Nephron (organoid): ENCODE measurements around the gene BMAL2.
A peak's percentile ranks its signal among the peaks of the same experiment; 100 is the strongest.

Experiments
- H3K27ac Mint-ChIP-seq, 3 experiments: 2 replicates each; pipeline ENCODE4 v1.8.0; 2020; ENCODE audit warnings: mixed read lengths in 3 of 3, mild to moderate bottlenecking in 2 of 3, moderate library complexity in 1 of 3
- H3K27me3 Mint-ChIP-seq: 2 replicates; pipeline ENCODE4 v1.8.0; 2021; ENCODE audit warnings: low read depth, mild to moderate bottlenecking, moderate library complexity, mixed read lengths
- H3K36me3 Mint-ChIP-seq: 2 replicates; pipeline ENCODE4 v1.8.0; 2020; ENCODE audit warnings: low read depth, mixed read lengths
- H3K4me1 Mint-ChIP-seq: 2 replicates; pipeline ENCODE4 v1.8.0; 2020; ENCODE audit warnings: mixed read lengths
- H3K4me3 Mint-ChIP-seq, 3 experiments: 2 replicates each; pipeline ENCODE4 v1.8.0; 2020; ENCODE audit warnings: mild to moderate bottlenecking in 3 of 3, mixed read lengths in 3 of 3, moderate library complexity in 2 of 3
- H3K9me3 Mint-ChIP-seq: 2 replicates; pipeline ENCODE4 v1.8.0; 2020; ENCODE audit warnings: mixed read lengths
- CTCF ChIP-seq, 3 experiments: fragments of 200-600 bp; sonication (generic); IDR thresholded peaks; one replicate each; pipeline ENCODE4 v1.5.0; 2021; ENCODE audit warnings: antibody characterized with exemption in 3 of 3; ENCODE audit not compliant: unreplicated experiment in 3 of 3

Gene BMAL2

GRCh38 chr12:27290501-27291168 lies 42.0 kb upstream of the BMAL2 start:
- H3K4me3 Mint-ChIP-seq: no peak overlapping the region
- no peaks in the 10 kb centered on the region for H3K36me3 Mint-ChIP-seq
- peaks cover 9% of the 10 kb centered on the region for H3K4me1 Mint-ChIP-seq
- no peak for TF ChIP-seq CTCF (IDR thresholded peaks at IDR 0.05; ENCODE audit: unreplicated experiment in 3 of 3)
- H3K27me3 Mint-ChIP-seq: no peaks in the 10 kb centered on the region
- peak overlapping the region in 1 of 3 experiments; percentile 0 for H3K27ac Mint-ChIP-seq
- no peaks in the 10 kb centered on the region for H3K9me3 Mint-ChIP-seq

- no peak for TF ChIP-seq CTCF (IDR thresholded peaks at IDR 0.05; ENCODE audit: unreplicated experiment in 3 of 3)
- H3K9me3 Mint-ChIP-seq: no peaks in the 10 kb centered on the region
- H3K27ac Mint-ChIP-seq: no peak overlapping the region
- no peaks in the 10 kb centered on the region for H3K36me3 Mint-ChIP-seq
- H3K4me3 Mint-ChIP-seq: no peak overlapping the region
- H3K27me3 Mint-ChIP-seq: no peaks in the 10 kb centered on the region
- H3K4me1 Mint-ChIP-seq: peaks cover 9% of the 10 kb centered on the region
Observed at GRCh38 chr12:27291862-27292261, 40.8 kb upstream of the BMAL2 start.

- Mint-ChIP-seq H3K4me1 (peaks cover 9% of the 10 kb centered on the region), H3K9me3 (peaks cover 2% of the 10 kb centered on the region), H3K36me3 (peaks cover 3% of the 10 kb centered on the region), H3K27me3 (no peaks in the 10 kb centered on the region), H3K27ac (no peak overlapping the region), H3K4me3 (no peak overlapping the region)
- TF ChIP-seq CTCF (IDR thresholded peaks at IDR 0.05; ENCODE audit: unreplicated experiment in 3 of 3): no peak
Observed at GRCh38 chr12:27292718-27293117, 39.9 kb upstream of the BMAL2 start.

- Mint-ChIP-seq H3K36me3 (peaks cover 11% of the 10 kb centered on the region), H3K4me3 (no peak overlapping the region), H3K9me3 (peaks cover 4% of the 10 kb centered on the region), H3K4me1 (peaks cover 9% of the 10 kb centered on the region), H3K27me3 (peaks cover 3% of the 10 kb centered on the region), H3K27ac (peak overlapping the region; percentile 3 to 43 (median 38))
- no peak for TF ChIP-seq CTCF (IDR thresholded peaks at IDR 0.05; ENCODE audit: unreplicated experiment in 3 of 3)
Observed at GRCh38 chr12:27293463-27293862, 39.2 kb upstream of the BMAL2 start.

GRCh38 chr12:27296674-27297073 lies 36.0 kb upstream of the BMAL2 start:
- no peak overlapping the region for H3K27ac Mint-ChIP-seq
- no peak overlapping the region for H3K4me3 Mint-ChIP-seq
- peaks cover 34% of the 10 kb centered on the region for H3K36me3 Mint-ChIP-seq
- peaks cover 5% of the 10 kb centered on the region for H3K27me3 Mint-ChIP-seq
- peaks cover 12% of the 10 kb centered on the region for H3K9me3 Mint-ChIP-seq
- H3K4me1 Mint-ChIP-seq: no peaks in the 10 kb centered on the region
- TF ChIP-seq CTCF (IDR thresholded peaks at IDR 0.05; ENCODE audit: unreplicated experiment in 3 of 3): no peak

GRCh38 chr12:27297566-27297965 lies 35.1 kb upstream of the BMAL2 start:
- TF ChIP-seq CTCF (IDR thresholded peaks at IDR 0.05; ENCODE audit: unreplicated experiment in 3 of 3): no peak
- H3K4me3 Mint-ChIP-seq: no peak overlapping the region
- H3K27me3 Mint-ChIP-seq: peaks cover 5% of the 10 kb centered on the region
- H3K27ac Mint-ChIP-seq: no peak overlapping the region
- H3K9me3 Mint-ChIP-seq: peaks cover 12% of the 10 kb centered on the region
- H3K4me1 Mint-ChIP-seq: no peaks in the 10 kb centered on the region
- H3K36me3 Mint-ChIP-seq: peaks cover 34% of the 10 kb centered on the region
